IPS-NIHi11 (cell line): Measurements from ENCODE around the gene SERTM1.

ENCODE experiments used
- DNase-seq: peaks from one replicate; pipeline ENCODE4 v3.0.0; 2012; ENCODE audit warnings: mixed read lengths, low spot score

Gene SERTM1

DNA sequence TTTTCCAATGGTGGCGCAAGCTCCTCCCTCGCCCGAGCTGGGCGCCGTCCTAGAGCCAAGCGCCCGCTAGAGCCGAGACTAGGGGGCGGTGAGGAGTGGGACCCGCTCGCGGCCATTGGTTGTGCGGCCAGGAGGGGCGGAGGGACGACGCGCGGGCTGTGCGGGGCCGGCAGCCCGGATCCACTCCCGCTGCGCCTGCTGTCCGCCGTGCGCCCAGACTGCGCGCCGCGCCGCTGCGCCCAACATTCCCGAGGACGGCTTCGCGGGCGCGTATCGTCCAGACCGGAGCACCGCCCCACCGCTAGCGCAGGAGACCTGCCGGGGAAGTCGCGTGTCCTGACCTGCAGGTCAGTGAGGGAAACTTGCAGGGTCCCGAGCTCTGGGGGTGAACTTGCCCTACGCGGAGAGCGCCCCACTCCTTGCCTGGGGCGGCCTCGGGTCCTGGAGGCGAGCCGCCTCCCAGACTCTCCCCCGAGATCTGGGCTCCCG is at the start of gene SERTM1:
Gene SERTM1 (plus strand): TSS at position 183 of the 489 bp plus-strand sequence. CDS start 21,059 bp downstream, outside the sequence.
- peak; percentile 88 for DNase-seq

- DNase-seq, result no peak
Observed at GRCh38 chr13:36628377-36629056, 45.3 kb upstream of the SERTM1 start.

DNA sequence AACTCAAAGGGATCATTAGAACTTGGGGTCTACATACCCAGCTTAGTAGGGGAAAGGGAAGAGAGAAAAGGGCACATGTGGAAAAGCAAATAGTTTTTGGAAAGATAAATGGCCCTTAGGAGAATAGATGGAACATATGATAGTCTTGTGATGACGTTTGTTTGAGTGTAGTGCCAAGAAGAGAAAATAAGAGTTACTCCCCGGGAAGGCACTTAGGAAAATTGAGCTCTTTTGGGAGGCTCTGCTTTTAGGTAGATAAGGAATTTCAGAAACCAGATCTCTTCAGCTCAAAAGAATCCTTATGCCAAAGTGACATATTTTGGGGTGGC is 44.8 kb upstream of the SERTM1 start:
- DNase-seq, result no peak

GRCh38 chr13:36630181-36630803 is 43.5 kb upstream of the SERTM1 start:
- peak; percentile 25 for DNase-seq

GRCh38 chr13:36639610-36640009 is 34.2 kb upstream of the SERTM1 start:
- DNase-seq, result no peak

DNA sequence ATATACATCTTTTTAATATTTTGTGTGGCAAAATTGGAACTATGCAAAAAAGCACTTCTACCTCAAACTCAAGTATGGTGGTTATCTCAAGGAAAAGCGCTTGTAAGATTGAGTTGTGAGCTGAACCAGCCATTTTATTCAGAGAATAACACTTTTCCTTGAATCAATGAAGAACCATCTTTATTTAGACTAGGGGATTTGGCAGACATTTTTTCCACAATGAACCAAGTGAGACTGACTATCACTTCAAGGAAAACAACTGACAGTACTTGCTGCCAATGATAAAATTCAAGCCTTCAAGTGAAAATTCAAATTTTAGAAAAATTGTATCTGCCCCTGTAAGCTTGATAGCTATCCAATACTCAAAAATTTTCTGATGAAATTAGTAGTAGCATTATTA is 23.2 kb upstream of the SERTM1 start:
- no peak for DNase-seq

GRCh38 chr13:36665630-36666029 is 8.2 kb upstream of the SERTM1 start:
- no peak for DNase-seq

DNA sequence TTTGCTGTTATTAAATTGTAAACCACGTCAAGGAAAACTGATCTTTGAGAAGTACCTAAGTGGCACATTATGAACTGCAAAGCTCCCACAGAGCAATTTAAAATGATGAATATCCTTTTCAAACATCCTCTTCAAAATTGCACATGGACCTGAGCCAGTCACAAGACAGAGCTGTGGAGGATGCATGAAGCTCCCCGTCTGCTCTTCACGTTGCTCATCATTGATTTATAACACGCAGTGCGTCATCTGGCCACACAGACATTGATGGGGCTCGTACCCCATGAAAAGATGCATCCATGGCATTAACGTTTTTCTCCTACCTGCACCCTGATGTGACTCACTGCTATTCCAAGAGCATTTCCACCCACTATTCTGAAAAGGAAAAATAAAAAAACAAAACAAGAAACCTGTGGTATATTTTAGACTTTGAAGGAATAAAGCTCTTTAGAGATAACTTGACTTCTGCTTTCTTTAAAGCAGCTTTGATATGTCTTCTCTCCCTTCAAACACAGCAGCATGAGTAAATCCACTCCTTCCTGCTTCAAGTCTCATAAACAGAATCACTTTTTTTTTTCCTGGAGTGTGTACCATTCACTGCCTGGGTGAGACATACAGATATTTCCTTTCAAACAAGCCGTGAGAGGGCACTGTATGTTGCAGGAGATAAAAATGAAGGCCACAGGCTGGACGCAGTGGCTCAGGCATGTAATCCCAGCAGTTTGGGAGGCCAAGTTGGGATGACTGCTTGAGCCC is 7.2 kb upstream of the SERTM1 start:
- DNase-seq, result no peak

GRCh38 chr13:36668316-36668715 is 5.5 kb upstream of the SERTM1 start:
- DNase-seq, result no peak

DNA sequence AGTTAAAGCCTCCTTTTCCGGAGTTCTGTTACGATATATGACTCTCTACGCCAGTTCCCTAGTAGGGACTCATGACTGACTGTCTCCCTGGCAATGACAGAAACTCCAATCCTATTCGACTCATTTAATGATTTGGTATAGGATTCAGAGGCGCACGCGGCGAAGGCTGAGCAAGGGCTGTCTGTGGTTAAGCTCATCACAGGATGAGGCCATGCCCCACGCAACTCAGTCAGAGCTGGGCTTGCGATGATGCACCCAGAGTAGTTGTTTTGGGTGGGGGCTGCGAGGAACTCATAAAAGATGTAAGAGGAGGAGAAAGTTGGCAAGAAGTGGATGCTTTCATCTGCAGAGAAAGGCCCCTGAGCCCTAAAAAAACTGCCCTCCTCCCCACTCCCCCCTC is 468 bp upstream of the SERTM1 start:
- DNase-seq, result no peak

DNA sequence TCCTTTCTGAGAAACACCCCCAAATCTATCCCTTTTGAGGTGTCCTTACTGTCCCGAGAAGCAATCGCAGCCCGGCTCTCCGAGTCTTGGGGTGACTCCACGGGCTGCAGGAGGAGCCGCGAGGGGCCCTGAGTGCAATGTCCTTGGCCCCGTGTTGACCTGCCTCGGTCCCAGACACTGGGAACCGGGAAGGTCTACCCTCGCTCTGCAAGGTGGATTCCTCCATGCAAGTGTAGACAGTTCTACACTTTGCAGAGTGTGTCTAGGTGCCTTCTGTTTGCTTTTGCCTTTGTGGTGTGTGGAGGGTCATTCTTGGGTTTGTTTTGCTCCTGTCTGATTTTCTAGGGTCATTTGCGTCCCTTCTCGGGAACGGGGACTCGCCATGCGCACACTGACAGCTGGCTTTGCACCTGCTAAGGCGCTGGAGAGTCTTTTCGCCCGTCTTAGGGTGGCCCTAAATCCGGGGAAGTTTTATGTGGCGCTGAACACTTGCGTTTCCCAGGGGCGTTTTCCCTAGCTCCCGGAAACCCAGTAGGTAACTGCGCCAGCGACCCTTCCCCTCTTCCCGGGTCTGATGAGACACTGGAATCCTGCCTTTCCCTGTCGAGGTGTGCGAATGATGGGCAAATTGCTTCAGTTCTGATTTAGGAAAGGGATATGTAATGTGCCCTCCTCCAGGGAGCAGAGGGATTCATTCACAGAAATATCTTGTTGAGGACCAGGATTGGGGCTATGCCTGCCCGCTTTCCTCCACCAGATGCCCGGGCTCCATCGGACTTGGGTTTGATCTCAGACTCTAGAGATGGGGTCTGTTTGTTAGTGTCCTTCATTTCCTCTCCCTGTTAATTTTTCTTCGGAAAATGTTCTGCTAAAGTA is 755 bp downstream of the SERTM1 start:
- no peak for DNase-seq

- DNase-seq, result no peak
Observed at GRCh38 chr13:36675213-36675536, 1.4 kb downstream of the SERTM1 start.

DNA sequence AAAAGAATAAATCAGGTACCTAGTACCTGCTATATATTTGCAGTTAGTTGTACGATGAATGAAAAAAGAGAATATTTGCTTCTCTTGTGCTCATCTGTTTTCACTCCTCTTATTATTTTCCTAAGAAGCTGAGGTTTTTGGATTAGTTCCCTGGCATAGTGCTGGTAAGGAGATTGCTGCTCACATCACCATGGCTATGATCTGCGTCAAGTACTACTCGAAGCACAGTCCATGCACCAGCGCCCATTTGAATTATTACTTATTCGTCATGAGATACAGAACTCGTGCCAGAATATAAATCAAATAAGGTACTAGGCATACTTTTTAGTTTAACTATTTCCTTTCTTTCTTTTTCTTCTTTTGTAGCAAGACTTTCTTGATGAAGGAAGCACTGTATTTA is 7.1 kb downstream of the SERTM1 start:
- DNase-seq, result no peak

DNA sequence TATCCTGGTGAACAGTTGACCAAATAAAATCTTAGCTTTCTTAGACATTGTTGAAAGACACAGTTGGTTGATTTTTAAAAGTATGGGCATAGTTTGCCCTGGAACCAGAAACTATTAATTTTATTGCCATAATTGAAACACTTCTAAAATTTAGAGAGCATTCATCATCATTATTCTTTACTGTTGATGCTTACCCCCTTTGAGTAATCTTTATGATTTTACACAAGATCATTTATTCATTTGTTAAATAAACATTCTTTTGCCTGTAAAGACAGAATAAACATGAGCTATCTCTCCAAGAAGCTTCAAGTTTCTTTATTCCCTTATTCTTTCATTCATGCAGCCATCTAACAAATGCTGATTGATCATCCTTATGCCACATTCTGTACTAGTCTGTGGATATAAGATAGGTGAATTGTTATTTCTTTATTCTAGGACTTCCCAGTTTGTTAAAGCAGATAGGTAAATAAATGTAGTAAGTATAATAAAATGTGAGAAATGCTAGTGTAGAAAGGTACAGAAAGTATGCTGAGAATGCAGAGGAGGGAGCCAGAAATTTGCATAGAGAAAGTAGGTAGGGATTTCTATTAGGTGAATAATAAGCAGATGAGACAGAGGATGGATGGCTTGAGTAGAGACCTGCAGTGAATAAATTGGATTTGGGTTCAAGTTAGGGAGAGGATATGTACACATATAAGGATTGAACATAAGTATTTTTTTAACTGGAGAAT is 8.2 kb downstream of the SERTM1 start:
- no peak for DNase-seq

DNA sequence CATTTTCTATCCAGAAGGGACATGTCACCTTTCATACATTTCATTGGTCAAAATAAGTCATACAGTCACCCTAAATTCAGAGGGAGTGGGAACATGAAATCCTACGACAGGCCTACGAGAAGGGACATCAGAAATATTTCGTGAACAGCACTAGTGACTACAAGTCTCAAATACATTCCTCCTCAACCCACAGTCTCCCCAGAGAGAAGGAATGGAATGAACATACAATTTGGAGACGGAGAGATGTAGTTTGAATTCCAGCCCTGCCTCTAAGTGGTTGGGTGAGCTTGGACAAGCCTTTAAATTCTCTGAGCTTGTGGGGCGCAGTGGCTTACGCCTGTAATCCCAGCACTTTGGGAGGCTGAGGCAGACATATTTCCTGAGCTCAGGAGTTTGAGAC is 9.9 kb downstream of the SERTM1 start:
- DNase-seq, result no peak

GRCh38 chr13:36685927-36686326 is 12.1 kb downstream of the SERTM1 start:
- DNase-seq, result no peak

DNA sequence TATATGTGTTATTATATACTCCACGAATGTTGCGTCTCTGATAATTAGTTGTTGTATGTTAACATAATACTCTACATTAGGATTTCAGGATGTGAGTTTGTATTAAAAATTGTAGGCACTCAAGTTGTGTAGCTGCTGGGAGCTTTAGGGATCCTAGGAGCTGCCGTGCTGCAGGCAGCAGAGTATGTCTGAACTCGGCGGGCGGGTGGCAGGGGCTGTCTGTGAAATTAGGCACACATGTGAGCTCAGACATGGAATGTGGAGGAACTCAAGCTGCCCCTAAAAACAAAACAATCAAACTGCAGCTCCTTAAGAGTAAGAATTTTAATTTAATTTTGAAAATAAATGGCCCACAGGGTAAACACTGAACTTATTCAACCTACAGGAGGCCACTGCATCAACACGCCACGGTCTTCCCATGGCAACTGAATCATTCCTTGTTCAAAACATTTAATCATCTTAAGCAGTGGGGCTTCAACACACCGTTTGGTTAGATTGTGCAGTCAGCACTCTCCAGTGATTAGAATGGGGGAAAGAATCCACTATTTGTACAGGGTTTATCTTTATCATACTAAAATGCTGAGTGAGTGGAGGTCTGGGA is 22.7 kb downstream of the SERTM1 start:
- no peak for DNase-seq

DNA sequence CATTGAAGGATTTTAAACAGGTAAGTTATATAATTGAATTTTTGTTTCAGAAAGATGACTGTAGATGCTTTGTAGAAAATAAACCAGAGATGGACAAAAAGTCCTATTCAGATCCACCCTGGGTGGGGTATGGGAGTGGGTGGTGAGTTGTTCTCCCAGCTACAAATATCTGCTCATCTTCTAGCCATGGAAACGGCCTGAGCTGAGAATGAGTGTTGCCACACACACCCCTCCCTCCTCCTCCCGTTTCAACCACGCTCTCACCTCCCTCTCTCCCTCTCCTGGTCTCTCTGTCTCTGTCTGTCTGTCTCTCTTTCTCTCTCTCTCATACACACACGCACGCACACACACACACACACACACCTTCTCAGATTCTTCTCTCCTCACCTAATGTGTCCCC is 26.4 kb downstream of the SERTM1 start:
- no peak for DNase-seq

DNA sequence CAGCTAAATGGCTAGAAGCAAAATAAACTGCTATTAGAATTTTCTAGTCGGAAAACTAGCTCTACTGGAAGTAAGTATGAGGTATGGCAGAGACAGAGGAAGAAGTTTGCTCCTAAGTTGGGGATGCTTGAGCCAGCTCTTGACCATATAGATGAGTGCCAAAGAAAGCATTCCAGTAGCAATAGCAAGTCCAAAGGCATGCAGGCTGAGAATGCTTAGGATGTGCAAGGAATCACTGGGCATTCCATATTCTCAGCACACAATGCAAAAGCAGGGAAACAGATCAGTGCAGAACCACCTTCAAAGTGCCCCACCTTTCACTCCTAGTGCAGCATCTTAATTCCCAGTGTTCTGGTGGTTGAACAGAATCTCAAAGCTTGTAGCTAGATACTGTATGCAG is 32.9 kb downstream of the SERTM1 start:
- DNase-seq, result no peak

DNA sequence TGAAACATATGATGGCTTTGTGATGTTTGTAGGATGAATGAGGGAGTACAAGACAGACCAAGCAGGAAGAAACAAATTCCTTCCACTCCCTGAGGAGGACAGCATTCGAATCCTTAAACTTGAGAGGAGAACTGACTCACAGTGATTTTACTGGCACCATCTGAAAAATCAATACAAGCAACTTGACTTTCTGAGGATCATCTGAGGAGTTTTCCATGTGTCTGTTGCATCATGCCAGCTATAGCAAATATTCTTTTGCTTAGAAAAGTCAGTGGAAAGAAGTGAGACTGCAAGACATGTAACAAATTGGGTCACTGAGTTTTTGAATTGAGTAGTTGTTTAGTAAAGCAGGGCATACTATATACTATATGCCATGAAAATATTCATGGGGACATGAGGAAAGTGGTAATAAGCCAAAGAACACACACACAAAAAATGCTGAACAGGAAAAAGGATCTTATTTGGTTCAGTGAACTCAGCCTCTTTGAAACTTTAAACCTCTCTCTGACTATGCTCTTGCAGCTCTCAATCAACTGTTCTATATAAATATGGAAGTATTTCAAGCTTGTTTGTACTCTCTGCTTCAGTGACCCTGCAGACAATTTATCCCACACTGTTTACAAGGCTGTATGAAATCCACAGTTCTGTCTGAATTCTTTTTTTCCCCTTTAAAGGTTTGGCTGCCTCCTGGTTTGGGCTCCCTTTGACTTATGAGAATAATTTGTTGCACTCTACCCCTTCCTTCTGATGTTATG is 35.5 kb downstream of the SERTM1 start:
- DNase-seq, result no peak

DNA sequence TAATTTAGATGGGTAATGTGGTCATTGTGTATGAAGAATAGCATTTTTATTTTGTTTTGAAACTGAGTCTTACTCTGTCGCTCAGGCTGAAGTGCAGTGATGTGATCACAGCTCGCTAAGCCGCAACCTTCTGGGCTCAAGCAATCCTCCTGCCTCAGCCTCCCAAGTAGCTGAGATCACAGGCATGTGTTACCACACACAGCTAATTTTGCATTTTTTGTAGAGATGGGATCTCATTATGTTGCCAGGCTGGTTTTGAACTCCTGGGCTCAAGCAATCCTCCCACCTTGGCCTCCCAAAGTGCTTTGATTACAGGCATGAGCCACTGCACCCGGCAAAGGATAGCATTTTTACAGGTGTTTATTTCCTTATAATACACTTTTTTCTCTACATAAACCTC is 36.6 kb downstream of the SERTM1 start:
- no peak for DNase-seq
